HEK293T (cell line): ENCODE data around the gene TGFBI.

Source experiments
- CTCF ChIA-PET: fragments of 350-600 bp; formaldehyde crosslinking; extraction: SDS; loops from one replicate; lab custom pipeline; 2021; ENCODE audit warnings: antibody characterized with exemption, inconsistent platforms; lab: Yijun Ruan, JAX
- POLR2A ChIA-PET: fragments of 350-600 bp; formaldehyde crosslinking; extraction: SDS; loops from one replicate; lab custom pipeline; 2020; ENCODE audit warnings: antibody characterized with exemption, inconsistent platforms; lab: Yijun Ruan, JAX
- DNase-seq: peaks from one replicate; pipeline ENCODE4 v3.0.0; 2012; ENCODE audit warnings: mixed read lengths; ENCODE audit errors: extremely low spot score
- ARNT ChIP-seq: fragments of 450-650 bp; IDR thresholded peaks from 2 replicates; pipeline ENCODE4 v1.6.1; 2017; ENCODE audit warnings: mild to moderate bottlenecking
- BHLHE40 ChIP-seq: fragments of 450-650 bp; IDR thresholded peaks from 2 replicates; pipeline ENCODE4 v1.6.1; 2016; ENCODE audit warnings: mild to moderate bottlenecking, moderate library complexity, borderline replicate concordance
- CTBP1 ChIP-seq: fragments of 450-650 bp; IDR thresholded peaks from 2 replicates; pipeline ENCODE4 v1.6.1; 2016; ENCODE audit warnings: borderline replicate concordance
- ELF4 ChIP-seq: fragments of 450-650 bp; IDR thresholded peaks from 2 replicates; pipeline ENCODE4 v1.6.1; 2017; ENCODE audit warnings: antibody characterized with exemption
- FOXA1 ChIP-seq: fragments of 450-650 bp; IDR thresholded peaks from 2 replicates; pipeline ENCODE4 v1.6.1; 2016; ENCODE audit warnings: mild to moderate bottlenecking
- FOXK2 ChIP-seq: fragments of 450-650 bp; IDR thresholded peaks from 2 replicates; pipeline ENCODE4 v1.6.1; 2016; ENCODE audit warnings: mild to moderate bottlenecking
- FOXM1 ChIP-seq: fragments of 450-650 bp; IDR thresholded peaks from 2 replicates; pipeline ENCODE4 v1.6.1; 2017; ENCODE audit warnings: mild to moderate bottlenecking, borderline replicate concordance
- HDGF ChIP-seq: fragments of 450-650 bp; IDR thresholded peaks from 2 replicates; pipeline ENCODE4 v1.6.1; 2017; ENCODE audit warnings: antibody characterized with exemption, borderline replicate concordance
- L3MBTL2 ChIP-seq: fragments of 450-650 bp; conservative IDR thresholded peaks from 2 replicates; pipeline ENCODE4 v1.6.1; 2016; ENCODE audit warnings: mild to moderate bottlenecking
- LEF1 ChIP-seq: fragments of 450-650 bp; IDR thresholded peaks from 2 replicates; pipeline ENCODE4 v1.6.1; 2017; ENCODE audit warnings: mild to moderate bottlenecking, borderline replicate concordance
- NFRKB ChIP-seq: fragments of 450-650 bp; IDR thresholded peaks from 2 replicates; pipeline ENCODE4 v1.6.1; 2016; ENCODE audit warnings: mild to moderate bottlenecking, moderate library complexity
- SP1 ChIP-seq: fragments of 450-650 bp; IDR thresholded peaks from 2 replicates; pipeline ENCODE4 v1.6.1; 2017
- SUZ12 ChIP-seq: fragments of 450-650 bp; IDR thresholded peaks from 2 replicates; pipeline ENCODE4 v1.6.1; 2016; ENCODE audit warnings: mild to moderate bottlenecking
- TARDBP ChIP-seq: fragments of 450-650 bp; IDR thresholded peaks from 2 replicates; pipeline ENCODE4 v1.6.1; 2016
- ZNF384 ChIP-seq: fragments of 450-650 bp; IDR thresholded peaks from 2 replicates; pipeline ENCODE4 v1.6.1; 2016
- TF ChIP-seq, protein P1 (sequence below): fragments of 450-650 bp; IDR thresholded peaks from 2 replicates; pipeline ENCODE4 v1.6.1; 2016

The TGFBI gene

DNA sequence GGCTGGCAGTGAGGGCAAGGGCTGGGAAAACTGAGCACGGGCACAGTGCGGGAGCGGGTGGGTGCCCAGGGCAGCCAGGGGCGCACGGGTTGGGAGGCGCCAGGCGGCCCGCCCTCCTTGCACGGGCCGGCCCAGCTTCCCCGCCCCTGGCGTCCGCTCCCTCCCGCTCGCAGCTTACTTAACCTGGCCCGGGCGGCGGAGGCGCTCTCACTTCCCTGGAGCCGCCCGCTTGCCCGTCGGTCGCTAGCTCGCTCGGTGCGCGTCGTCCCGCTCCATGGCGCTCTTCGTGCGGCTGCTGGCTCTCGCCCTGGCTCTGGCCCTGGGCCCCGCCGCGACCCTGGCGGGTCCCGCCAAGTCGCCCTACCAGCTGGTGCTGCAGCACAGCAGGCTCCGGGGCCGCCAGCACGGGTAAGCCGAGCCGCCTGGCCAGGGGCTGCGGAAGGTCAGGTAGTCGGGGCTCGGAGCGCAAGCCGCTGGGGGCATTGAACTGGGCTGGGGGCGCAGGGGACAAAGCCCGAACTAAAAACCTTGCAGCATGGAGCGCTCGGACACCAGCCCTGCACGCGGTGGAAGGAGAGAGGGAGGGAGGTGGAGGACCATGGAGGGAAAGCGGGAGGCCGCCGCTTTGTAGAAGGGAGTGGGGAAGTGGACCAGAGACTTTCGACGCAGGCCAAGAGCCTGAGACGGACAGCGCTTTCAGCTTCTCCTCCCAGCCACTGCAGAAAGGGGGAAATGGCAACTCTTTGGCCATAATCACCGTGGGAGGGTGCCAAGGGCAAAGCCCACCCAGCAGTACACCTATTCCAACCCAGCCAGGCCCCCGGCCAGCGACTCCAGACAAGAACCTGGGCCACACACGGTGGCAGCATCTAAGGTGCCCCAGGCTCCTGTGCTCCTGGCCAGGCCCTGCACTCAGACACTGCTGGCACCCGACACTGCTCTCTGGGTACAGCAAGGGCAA, at the start of gene TGFBI:
Gene TGFBI, plus strand, starts transcription at position 207 of the 961 bp plus-strand sequence. Its CDS starts 68 bp downstream, at position 275.
- CTCF ChIA-PET: no interaction called here
- TF ChIP-seq NFRKB: no peak
- no peak for TF ChIP-seq ARNT
- TF ChIP-seq FOXA1: no peak
- no peak for TF ChIP-seq BHLHE40
- TF ChIP-seq TARDBP: no peak
- TF ChIP-seq FOXK2: no peak
- TF ChIP-seq HDGF: no peak
- no peak for TF ChIP-seq LEF1
- TF ChIP-seq CTBP1: no peak
- no peak for TF ChIP-seq SP1
- TF ChIP-seq FOXM1: no peak
- TF ChIP-seq, protein P1, sequence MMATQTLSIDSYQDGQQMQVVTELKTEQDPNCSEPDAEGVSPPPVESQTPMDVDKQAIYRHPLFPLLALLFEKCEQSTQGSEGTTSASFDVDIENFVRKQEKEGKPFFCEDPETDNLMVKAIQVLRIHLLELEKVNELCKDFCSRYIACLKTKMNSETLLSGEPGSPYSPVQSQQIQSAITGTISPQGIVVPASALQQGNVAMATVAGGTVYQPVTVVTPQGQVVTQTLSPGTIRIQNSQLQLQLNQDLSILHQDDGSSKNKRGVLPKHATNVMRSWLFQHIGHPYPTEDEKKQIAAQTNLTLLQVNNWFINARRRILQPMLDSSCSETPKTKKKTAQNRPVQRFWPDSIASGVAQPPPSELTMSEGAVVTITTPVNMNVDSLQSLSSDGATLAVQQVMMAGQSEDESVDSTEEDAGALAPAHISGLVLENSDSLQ: no peak
- TF ChIP-seq SUZ12: no peak
- no peak for TF ChIP-seq ZNF384
- no peak for TF ChIP-seq L3MBTL2
- TF ChIP-seq ELF4: no peak
- POLR2A ChIA-PET: no interaction called here
- no peak for DNase-seq

DNA sequence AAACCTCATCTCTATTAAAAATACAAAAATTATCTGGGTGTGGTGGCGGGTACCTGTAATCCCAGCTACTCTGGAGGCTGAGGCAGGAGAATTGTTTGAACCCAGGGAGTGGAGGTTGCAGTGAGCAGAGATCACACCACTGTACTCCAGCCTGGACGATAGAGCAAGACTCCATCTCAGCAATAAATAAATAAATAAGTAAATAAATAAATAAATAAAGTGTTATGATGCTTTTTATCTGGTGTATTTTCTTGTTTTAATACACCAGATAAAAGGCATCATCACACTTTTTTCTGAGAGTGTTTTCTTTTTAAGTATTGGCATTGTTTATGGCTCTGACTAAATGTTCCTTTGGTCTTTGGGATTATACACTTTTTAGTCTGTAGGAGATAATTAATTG, 49.8 kb upstream of the TGFBI start:
- no peak for DNase-seq
- TF ChIP-seq L3MBTL2 (no peak), ZNF384 (no peak), NFRKB (no peak), ARNT (no peak), LEF1 (no peak), FOXM1 (no peak), FOXK2 (no peak), BHLHE40 (no peak), TARDBP (no peak), HDGF (no peak)
- TF ChIP-seq, protein P1: no peak
- POLR2A ChIA-PET: no interaction called here
- CTCF ChIA-PET: interaction anchor here (2.1 to 3.1 kb wide), 2 partner anchors 14 to 79 kb away, joined by 14 to 15 read pairs; no protein-coding TSS in a partner anchor

DNA sequence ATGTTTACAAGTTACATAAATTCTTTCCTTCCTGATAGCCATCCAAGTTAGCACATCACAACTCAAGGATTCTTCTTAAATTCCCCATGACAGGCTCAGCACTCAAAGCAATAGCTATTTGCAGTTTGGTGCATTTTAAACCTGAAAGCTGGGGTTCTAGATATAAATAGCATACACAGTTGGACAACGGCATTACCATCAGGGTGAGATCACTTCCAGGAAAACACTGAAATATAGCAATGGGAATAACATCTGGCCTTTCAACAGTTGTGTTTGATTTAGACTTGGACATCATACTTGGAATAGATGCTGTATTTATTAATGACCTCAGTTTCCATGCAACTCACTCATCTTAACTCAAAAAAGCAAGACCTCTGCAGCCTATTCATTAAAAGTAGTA, 49.3 kb upstream of the TGFBI start:
- POLR2A ChIA-PET: no interaction called here
- DNase-seq: no peak
- TF ChIP-seq LEF1: no peak
- TF ChIP-seq ARNT: no peak
- no peak for TF ChIP-seq SP1
- CTCF ChIA-PET: interaction anchor here (3.1 kb wide), 1 partner anchor 79 kb away, joined by 15 read pairs; no protein-coding TSS in a partner anchor

- TF ChIP-seq BHLHE40 (no peak), L3MBTL2 (no peak), CTBP1 (no peak), SP1 (no peak), ELF4 (no peak), NFRKB (no peak), LEF1 (no peak), ZNF384 (no peak), FOXA1 (no peak), FOXM1 (no peak), ARNT (no peak), SUZ12 (no peak), TARDBP (no peak), HDGF (no peak), FOXK2 (no peak)
- TF ChIP-seq, protein P1: no peak
- ChIA-PET CTCF (interaction anchor here (0.7 to 1.2 kb wide), 2 partner anchors 46 to 103 kb away, joined by 3 to 4 read pairs; no protein-coding TSS in a partner anchor), POLR2A (no interaction called here)
- no peak for DNase-seq
These were observed 48.2 kb upstream of the TGFBI start for GRCh38 chr5:135980620-135981019.

DNA sequence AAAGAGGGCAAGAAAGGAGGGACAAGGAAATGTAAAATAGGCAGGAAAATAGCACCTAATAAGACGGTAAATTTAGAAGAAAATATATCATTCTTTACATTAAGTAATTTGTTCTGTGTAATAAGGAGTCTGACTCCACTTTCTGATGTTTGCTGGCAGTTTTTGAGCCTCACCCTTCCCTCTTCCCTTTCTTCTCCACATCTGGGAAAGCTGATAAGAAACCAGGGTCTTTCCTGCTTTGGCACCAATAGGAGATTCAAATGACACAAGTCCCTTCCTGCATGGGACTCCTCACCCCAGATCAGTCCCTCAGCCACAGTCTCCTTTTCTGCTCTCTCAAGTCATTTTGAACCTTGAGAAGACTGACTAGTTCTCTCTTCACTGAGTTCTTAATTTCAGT, 42.8 kb upstream of the TGFBI start:
- TF ChIP-seq FOXA1 (no peak), SP1 (no peak), ZNF384 (no peak), SUZ12 (no peak), HDGF (no peak), LEF1 (no peak), ELF4 (no peak), ARNT (no peak), FOXK2 (no peak), TARDBP (no peak), NFRKB (no peak)
- DNase-seq: no peak
- POLR2A ChIA-PET: no interaction called here
- CTCF ChIA-PET: interaction anchor here (1.0 to 1.1 kb wide), 3 partner anchors 9 to 72 kb away, joined by 3 to 7 read pairs (median 4); no protein-coding TSS in a partner anchor

DNA sequence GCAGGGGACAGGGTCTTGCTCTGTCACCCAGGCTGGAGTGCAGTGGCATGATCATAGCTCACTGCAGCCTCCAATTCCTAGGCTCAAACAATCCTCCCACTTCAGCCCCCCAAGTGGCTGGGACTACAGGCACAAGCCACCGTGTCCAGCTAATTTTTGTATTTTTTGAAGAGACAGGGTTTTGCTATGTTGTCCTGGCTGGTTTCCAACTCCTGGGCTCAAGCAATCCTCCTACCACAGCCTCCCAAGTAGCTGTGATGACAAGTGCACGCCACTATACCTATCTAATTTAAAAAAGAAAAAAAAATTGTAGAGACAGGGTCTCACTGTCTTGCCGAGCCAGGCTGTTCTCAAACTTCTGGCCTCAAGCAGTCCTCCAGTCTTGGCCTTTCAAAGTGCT, 42.4 kb upstream of the TGFBI start:
- TF ChIP-seq BHLHE40 (no peak), TARDBP (no peak)
- POLR2A ChIA-PET: interaction anchor here (0.6 to 1.4 kb wide), 3 partner anchors 10 to 67 kb away, joined by 3 to 4 read pairs (median 4); no protein-coding TSS in a partner anchor
- CTCF ChIA-PET: interaction anchor here (0.7 to 1.1 kb wide), 4 partner anchors 9 to 117 kb away, joined by 3 to 7 read pairs (median 4); no protein-coding TSS in a partner anchor

More for the DNA sequence above, 42.4 kb upstream of the TGFBI start:
- DNase-seq: no peak
